Measurements from ENCODE around the gene SMARCC1.

SMARCC1 gene

DNA sequence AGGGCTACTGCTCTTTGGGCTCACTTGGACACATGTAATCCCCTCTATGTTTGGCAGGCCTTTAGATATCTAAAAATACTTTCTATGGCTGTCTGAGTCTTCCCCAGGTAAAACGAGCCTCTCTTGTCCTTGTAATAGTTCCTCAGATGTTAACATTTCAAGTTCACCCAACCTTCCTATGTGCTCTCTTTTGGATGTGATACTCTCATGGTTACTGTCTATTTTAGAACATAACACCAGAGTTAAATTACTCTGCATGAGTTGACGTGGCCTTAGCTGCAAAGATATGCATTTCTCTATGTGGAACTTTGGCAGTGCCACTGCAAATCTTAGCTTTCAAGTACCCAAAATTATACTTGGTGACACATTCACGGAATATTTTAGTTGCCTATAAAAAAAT, 171.1 kb downstream of the SMARCC1 start:
- H3K9ac ChIP-seq (ENCODE audit: low read length), result no peak overlapping the region
- H3K4me3 ChIP-seq (ENCODE audit: low read depth, low read length), result no peak overlapping the region
- H3K9me3 ChIP-seq (ENCODE audit: control insufficient read depth, insufficient read depth, low read depth, low read length), result no peaks in the 10 kb centered on the region
- H3K27me3 ChIP-seq (ENCODE audit: control insufficient read depth, insufficient read depth, low read length), result no peaks in the 10 kb centered on the region
- H3K4me1 ChIP-seq (ENCODE audit: control insufficient read depth, insufficient read depth, low read length), result peaks cover 3% of the 10 kb centered on the region; the same call in 1 of the 2 replicates
- H3K36me3 ChIP-seq (ENCODE audit: control insufficient read depth, insufficient read depth, low read length), result peaks cover 96% of the 10 kb centered on the region
- H3K27ac ChIP-seq (ENCODE audit: low read depth, low read length), result no peak overlapping the region

DNA sequence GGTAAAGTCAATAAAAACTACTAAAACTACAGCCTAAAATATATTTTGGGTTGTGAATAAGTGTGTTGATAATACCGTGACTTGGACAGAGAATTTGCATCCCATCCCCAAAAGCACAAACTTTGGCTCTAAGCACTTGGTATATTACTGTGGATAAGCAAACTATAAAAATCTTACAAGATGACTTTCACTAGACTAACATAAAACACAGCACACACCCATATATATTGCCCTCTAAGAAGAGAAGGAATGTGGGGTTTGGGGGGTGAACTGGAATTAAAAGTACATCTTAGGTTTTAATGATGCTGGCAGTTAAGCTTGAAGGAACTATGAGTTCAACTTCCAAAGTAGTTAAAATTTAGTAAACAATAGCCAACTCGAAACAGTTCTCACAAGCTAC, 174.4 kb downstream of the SMARCC1 start:
- H3K36me3 ChIP-seq (ENCODE audit: control insufficient read depth, insufficient read depth, low read length), result peaks cover 95% of the 10 kb centered on the region

DNA sequence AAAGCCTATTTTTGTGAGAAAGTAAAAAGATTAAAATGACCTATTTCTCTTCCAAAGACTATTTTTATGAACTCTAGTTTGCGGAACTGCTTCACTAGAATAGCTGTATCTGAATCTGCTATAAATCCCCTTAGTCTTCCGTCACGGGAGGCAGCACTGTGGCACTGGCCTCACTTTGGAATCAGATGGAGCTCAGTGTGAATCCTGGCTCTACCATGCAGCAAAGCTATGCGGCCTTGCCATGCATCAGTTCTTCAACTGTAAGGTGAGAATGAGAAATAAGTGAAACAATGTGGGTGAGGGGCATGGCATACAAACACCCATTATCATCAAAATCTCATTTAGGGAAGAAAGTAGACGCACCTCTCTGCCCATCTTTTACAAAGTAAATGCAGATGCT, 175.5 kb downstream of the SMARCC1 start:
- no peaks in the 10 kb centered on the region for H3K9me3 ChIP-seq (ENCODE audit: control insufficient read depth, insufficient read depth, low read depth, low read length)
- H3K36me3 ChIP-seq (ENCODE audit: control insufficient read depth, insufficient read depth, low read length), result peaks cover 91% of the 10 kb centered on the region
- no peaks in the 10 kb centered on the region for H3K4me1 ChIP-seq (ENCODE audit: control insufficient read depth, insufficient read depth, low read length)
- H3K27me3 ChIP-seq (ENCODE audit: control insufficient read depth, insufficient read depth, low read length), result no peaks in the 10 kb centered on the region
- no peak overlapping the region for H3K9ac ChIP-seq (ENCODE audit: low read length)
- no peak overlapping the region for H3K27ac ChIP-seq (ENCODE audit: low read depth, low read length)
- H3K4me3 ChIP-seq (ENCODE audit: low read depth, low read length), result no peak overlapping the region

More for the DNA sequence above, 174.4 kb downstream of the SMARCC1 start:
- no peak overlapping the region for H3K4me3 ChIP-seq (ENCODE audit: low read depth, low read length)
- H3K27me3 ChIP-seq (ENCODE audit: control insufficient read depth, insufficient read depth, low read length), result no peaks in the 10 kb centered on the region
- no peaks in the 10 kb centered on the region for H3K9me3 ChIP-seq (ENCODE audit: control insufficient read depth, insufficient read depth, low read depth, low read length)
- H3K9ac ChIP-seq (ENCODE audit: low read length), result no peak overlapping the region
- no peaks in the 10 kb centered on the region for H3K4me1 ChIP-seq (ENCODE audit: control insufficient read depth, insufficient read depth, low read length)
- no peak overlapping the region for H3K27ac ChIP-seq (ENCODE audit: low read depth, low read length)

DNA sequence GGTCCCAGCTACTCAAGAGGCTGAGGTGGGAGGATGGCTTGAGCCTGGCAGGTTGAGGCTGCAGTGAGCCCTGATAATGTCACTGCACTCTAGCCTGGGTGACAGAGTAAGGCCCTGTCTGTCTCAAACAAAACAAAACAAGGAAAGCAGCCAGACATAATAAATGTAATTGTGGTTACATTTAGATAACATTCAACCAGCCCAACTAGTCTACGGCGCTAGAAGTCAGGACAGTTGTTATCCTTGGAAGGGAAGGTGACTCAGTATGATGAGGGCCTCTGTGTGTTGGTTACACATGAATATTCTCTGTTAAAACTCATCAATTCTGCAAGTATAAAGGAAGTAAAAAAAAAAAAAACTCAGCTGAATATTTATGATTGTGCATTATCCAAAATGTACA, 176.0 kb downstream of the SMARCC1 start:
- Histone ChIP-seq H3K27ac (ENCODE audit: low read depth, low read length) (no peak overlapping the region), H3K9ac (ENCODE audit: low read length) (no peak overlapping the region), H3K9me3 (ENCODE audit: control insufficient read depth, insufficient read depth, low read depth, low read length) (no peaks in the 10 kb centered on the region), H3K36me3 (ENCODE audit: control insufficient read depth, insufficient read depth, low read length) (peaks cover 90% of the 10 kb centered on the region), H3K27me3 (ENCODE audit: control insufficient read depth, insufficient read depth, low read length) (no peaks in the 10 kb centered on the region), H3K4me1 (ENCODE audit: control insufficient read depth, insufficient read depth, low read length) (no peaks in the 10 kb centered on the region), H3K4me3 (ENCODE audit: low read depth, low read length) (no peak overlapping the region)

DNA sequence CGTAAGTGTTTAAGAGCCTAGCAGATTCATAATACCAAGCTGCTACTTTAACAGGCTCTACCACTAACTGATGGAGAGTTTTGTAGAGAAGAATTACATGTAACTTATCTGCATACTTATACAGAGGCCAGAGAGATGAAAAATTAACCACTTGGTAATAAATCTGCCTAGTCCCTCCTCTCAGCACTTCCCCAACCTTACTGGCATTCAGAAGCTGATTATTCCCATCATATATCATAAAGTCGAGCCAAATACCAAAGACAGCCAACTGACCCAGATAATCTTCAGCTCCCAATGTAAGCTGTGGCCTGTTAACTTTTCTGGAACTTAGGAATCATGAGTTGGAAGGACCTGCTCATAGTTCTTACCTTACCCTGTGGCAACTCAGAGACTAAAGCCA, 177.5 kb downstream of the SMARCC1 start:
- Histone ChIP-seq H3K9me3 (ENCODE audit: control insufficient read depth, insufficient read depth, low read depth, low read length) (no peaks in the 10 kb centered on the region), H3K27me3 (ENCODE audit: control insufficient read depth, insufficient read depth, low read length) (no peaks in the 10 kb centered on the region), H3K27ac (ENCODE audit: low read depth, low read length) (no peak overlapping the region), H3K9ac (ENCODE audit: low read length) (no peak overlapping the region), H3K36me3 (ENCODE audit: control insufficient read depth, insufficient read depth, low read length) (peaks cover 91% of the 10 kb centered on the region), H3K4me3 (ENCODE audit: low read depth, low read length) (no peak overlapping the region), H3K4me1 (ENCODE audit: control insufficient read depth, insufficient read depth, low read length) (no peaks in the 10 kb centered on the region)

DNA sequence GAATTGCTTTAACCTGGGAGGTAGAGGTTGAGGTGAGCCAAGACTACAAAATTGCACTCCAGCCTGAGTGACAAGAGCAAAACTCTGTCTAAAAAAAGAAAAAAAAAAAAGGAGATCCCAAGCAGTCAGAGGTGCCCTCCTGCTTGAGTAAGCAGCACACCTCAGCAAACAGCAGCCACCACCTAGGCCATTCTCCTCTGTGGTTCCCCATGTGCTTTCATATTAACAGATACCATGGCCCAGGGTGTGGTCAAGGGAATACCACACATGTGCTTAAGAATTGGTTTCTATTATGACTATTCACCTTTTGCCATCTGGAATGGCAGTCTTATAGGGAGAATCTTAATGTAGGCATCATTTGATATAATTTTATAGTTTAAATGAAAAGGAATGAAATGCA, 178.4 kb downstream of the SMARCC1 start:
- H3K27me3 ChIP-seq (ENCODE audit: control insufficient read depth, insufficient read depth, low read length), result no peaks in the 10 kb centered on the region
- H3K4me1 ChIP-seq (ENCODE audit: control insufficient read depth, insufficient read depth, low read length), result no peaks in the 10 kb centered on the region
- H3K9me3 ChIP-seq (ENCODE audit: control insufficient read depth, insufficient read depth, low read depth, low read length), result no peaks in the 10 kb centered on the region
- H3K4me3 ChIP-seq (ENCODE audit: low read depth, low read length), result no peak overlapping the region
- no peak overlapping the region for H3K27ac ChIP-seq (ENCODE audit: low read depth, low read length)
- H3K36me3 ChIP-seq (ENCODE audit: control insufficient read depth, insufficient read depth, low read length), result peaks cover 90% of the 10 kb centered on the region
- H3K9ac ChIP-seq (ENCODE audit: low read length), result no peak overlapping the region

DNA sequence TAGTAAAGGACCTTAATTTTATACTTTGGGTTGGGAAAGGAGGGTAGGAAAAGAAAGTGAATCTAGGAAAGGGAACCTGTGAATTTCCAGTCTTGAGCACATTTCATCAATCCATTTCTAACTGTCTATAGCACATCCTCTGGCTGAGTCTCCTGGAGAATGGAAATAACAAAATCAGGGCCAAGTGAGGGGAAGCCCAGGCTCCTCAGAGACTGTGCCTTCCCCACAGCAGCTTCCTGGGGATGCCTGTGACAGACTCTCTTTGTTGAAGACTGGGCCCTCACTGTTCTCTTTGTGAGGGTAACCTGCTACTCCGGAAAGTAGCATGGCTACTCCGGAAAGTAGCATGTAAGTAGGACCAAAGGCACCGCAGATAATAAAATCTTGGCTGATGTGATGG, 180.4 kb downstream of the SMARCC1 start:
- Histone ChIP-seq H3K9ac (ENCODE audit: low read length) (no peak overlapping the region), H3K27ac (ENCODE audit: low read depth, low read length) (no peak overlapping the region), H3K36me3 (ENCODE audit: control insufficient read depth, insufficient read depth, low read length) (peaks cover 79% of the 10 kb centered on the region), H3K27me3 (ENCODE audit: control insufficient read depth, insufficient read depth, low read length) (no peaks in the 10 kb centered on the region), H3K4me3 (ENCODE audit: low read depth, low read length) (no peak overlapping the region), H3K4me1 (ENCODE audit: control insufficient read depth, insufficient read depth, low read length) (no peaks in the 10 kb centered on the region), H3K9me3 (ENCODE audit: control insufficient read depth, insufficient read depth, low read depth, low read length) (no peaks in the 10 kb centered on the region)

DNA sequence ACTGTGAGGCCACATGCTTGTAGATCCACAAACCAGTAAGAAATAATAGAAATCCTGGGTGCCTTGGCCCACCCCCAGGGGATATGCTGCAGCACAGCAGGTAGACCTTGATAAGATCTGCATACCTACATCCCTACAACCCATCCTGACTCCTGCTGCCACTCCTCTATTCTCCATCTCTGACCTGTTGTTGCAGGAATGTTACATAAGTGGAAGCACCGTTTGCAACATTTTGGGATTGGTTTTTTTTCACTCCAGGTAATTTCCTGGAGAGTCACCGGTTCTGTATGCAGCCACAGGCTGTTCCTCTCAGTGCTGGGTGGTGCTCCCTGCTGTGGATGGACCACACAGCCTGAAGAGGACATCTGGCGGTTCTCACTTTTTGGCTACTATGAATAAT, 186.9 kb downstream of the SMARCC1 start:
- no peak overlapping the region for H3K9ac ChIP-seq (ENCODE audit: low read length)
- peaks cover 59% of the 10 kb centered on the region for H3K36me3 ChIP-seq (ENCODE audit: control insufficient read depth, insufficient read depth, low read length)
- no peak overlapping the region for H3K4me3 ChIP-seq (ENCODE audit: low read depth, low read length)
- no peaks in the 10 kb centered on the region for H3K27me3 ChIP-seq (ENCODE audit: control insufficient read depth, insufficient read depth, low read length)
- no peaks in the 10 kb centered on the region for H3K4me1 ChIP-seq (ENCODE audit: control insufficient read depth, insufficient read depth, low read length)
- no peaks in the 10 kb centered on the region for H3K9me3 ChIP-seq (ENCODE audit: control insufficient read depth, insufficient read depth, low read depth, low read length)
- no peak overlapping the region; the same call in 1 of the 2 replicates for H3K27ac ChIP-seq (ENCODE audit: low read depth, low read length)

DNA sequence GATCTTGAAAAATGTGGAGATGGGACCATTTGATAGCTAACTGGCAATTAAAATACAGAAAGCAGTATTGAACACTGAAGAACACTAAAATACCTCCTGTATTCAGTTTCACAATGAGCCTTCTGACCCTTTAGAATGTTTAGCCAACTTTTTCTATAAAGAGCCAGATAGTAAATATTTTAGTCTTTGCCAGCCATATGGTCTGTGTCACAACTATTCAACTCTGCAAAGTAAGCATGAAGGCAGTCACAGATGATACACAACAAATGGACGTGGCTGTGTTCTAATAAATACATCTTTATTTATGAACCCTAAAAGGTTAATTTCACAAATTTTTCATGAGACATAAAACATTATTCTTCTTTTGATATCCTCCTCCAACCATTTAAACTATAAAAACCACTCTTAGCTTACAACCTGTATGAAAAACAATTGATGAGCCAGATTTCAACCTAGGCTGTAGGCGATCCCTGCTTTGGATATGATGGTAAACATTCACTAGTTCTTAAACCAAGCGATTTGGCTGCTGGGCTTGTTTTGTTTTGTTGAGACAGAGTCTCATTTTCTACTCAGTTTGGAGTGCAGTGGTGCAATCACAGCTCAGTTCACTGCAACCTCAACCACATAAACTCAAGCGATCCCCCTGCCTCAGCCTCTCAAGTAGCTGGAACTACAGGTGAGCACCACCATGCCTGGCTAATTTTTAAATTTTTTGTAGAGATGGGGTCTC, 189.5 kb downstream of the SMARCC1 start:
- H3K36me3 ChIP-seq (ENCODE audit: control insufficient read depth, insufficient read depth, low read length), result peaks cover 61% of the 10 kb centered on the region
- H3K27ac ChIP-seq (ENCODE audit: low read depth, low read length), result no peak overlapping the region
- H3K9ac ChIP-seq (ENCODE audit: low read length), result no peak overlapping the region
- H3K4me3 ChIP-seq (ENCODE audit: low read depth, low read length), result no peak overlapping the region
- no peaks in the 10 kb centered on the region for H3K9me3 ChIP-seq (ENCODE audit: control insufficient read depth, insufficient read depth, low read depth, low read length)
- no peaks in the 10 kb centered on the region for H3K4me1 ChIP-seq (ENCODE audit: control insufficient read depth, insufficient read depth, low read length)
- no peaks in the 10 kb centered on the region for H3K27me3 ChIP-seq (ENCODE audit: control insufficient read depth, insufficient read depth, low read length)

DNA sequence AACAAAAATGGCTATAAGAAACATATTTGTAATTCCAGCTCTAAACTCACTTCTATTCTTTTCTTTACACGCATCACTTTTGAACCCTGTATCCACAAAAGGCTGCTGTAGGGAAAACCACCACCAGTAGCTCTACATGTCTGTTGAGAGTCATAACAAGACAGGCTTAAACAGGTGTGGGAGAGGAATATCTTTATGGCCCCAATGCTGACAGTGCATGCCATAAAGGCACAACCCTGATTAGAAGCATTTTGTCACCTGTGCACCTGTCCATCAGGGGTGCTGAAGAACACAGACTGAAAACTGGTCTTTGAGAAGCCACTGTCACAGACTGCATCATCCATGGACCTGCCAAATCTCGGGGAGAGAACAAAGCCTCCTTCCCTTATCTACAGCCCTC, 191.5 kb downstream of the SMARCC1 start:
- H3K9ac ChIP-seq (ENCODE audit: low read length), result no peak overlapping the region
- no peaks in the 10 kb centered on the region for H3K27me3 ChIP-seq (ENCODE audit: control insufficient read depth, insufficient read depth, low read length)
- no peak overlapping the region for H3K27ac ChIP-seq (ENCODE audit: low read depth, low read length)
- H3K36me3 ChIP-seq (ENCODE audit: control insufficient read depth, insufficient read depth, low read length), result peaks cover 81% of the 10 kb centered on the region
- no peaks in the 10 kb centered on the region for H3K4me1 ChIP-seq (ENCODE audit: control insufficient read depth, insufficient read depth, low read length)
- no peak overlapping the region for H3K4me3 ChIP-seq (ENCODE audit: low read depth, low read length)
- no peaks in the 10 kb centered on the region for H3K9me3 ChIP-seq (ENCODE audit: control insufficient read depth, insufficient read depth, low read depth, low read length)

DNA sequence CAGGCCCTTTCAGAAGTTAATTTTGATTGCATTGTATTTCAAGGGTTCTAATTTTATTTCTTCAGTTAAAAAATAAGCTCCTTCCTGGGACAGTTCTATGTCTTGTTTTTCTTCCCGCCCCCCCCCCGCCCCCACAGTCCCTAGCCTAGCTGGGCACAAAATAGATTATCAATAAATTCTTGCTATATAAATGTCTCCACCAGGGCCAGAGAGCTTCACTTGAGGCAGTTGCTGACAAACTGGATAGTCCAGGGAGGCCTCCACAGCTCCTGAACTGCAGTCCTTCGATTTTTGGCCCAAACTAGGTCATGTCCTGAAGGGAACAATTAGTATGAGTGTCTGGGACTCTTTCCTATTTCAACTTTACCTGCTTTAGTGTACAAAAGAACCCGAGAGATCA, 193.1 kb downstream of the SMARCC1 start:
- Histone ChIP-seq H3K4me1 (ENCODE audit: control insufficient read depth, insufficient read depth, low read length) (peaks cover 4% of the 10 kb centered on the region; the same call in 1 of the 2 replicates), H3K27me3 (ENCODE audit: control insufficient read depth, insufficient read depth, low read length) (no peaks in the 10 kb centered on the region), H3K9ac (ENCODE audit: low read length) (no peak overlapping the region), H3K36me3 (ENCODE audit: control insufficient read depth, insufficient read depth, low read length) (peaks cover 73% of the 10 kb centered on the region), H3K9me3 (ENCODE audit: control insufficient read depth, insufficient read depth, low read depth, low read length) (no peaks in the 10 kb centered on the region), H3K4me3 (ENCODE audit: low read depth, low read length) (no peak overlapping the region), H3K27ac (ENCODE audit: low read depth, low read length) (no peak overlapping the region)
